Peyer's patch (tissue), 4 donors: Measurements from ENCODE around the gene FAM184A. TPM values are rescaled to one million over a fixed set of nuclear protein-coding genes. Genes with fewer than 3 reads are reported as not detected.

Source experiments
- DNase-seq, 3 donors: peaks; one replicate each; pipeline ENCODE4 v3.0.0-alpha.2; 2017 to 2019
- H3K27ac ChIP-seq, 4 donors: fragments of 200-600 bp; sonication (generic); one replicate each; pipeline ENCODE4 v1.5.1; 2016 to 2019
- H3K27me3 ChIP-seq, 2 donors: fragments of 200-600 bp; sonication (generic); one replicate each; pipeline ENCODE4 v1.5.1; 2019
- H3K36me3 ChIP-seq, 3 donors: fragments of 200-600 bp; sonication (generic); one replicate each; pipeline ENCODE4 v1.5.1; 2016 to 2019
- H3K4me1 ChIP-seq, 4 donors: fragments of 200-600 bp; sonication (generic); one replicate each; pipeline ENCODE4 v1.5.1; 2016 to 2019
- H3K4me3 ChIP-seq, 4 donors: fragments of 200-600 bp; sonication (generic); 1 replicate in 3 of 4; 2 replicates in 1 of 4; pipeline ENCODE4 v1.5.1; 2016 to 2019; ENCODE audit warnings: mild to moderate bottlenecking in 1 of 4
- H3K9me3 ChIP-seq, 4 donors: fragments of 200-600 bp; sonication (generic); one replicate each; pipeline ENCODE4 v1.5.1; 2016 to 2019; ENCODE audit warnings: mild to moderate bottlenecking in 1 of 4
- POLR2A ChIP-seq, 2 donors: fragments of 450-650 bp; IDR thresholded peaks; one replicate each; pipeline ENCODE4 v1.5.1; 2017; ENCODE audit warnings: antibody characterized with exemption in 2 of 2, mild to moderate bottlenecking in 2 of 2, moderate library complexity in 2 of 2
- small RNA-seq, 2 donors: library from RNA; depleted of rRNA; stranded (forward); fragments of <200 nt; gene quantifications; one replicate each; pipeline ENCODE3, GENCODE V24; 2016
- total RNA-seq, 4 donors: library from RNA; depleted of rRNA; stranded (reverse); fragments of >200 nt; gene quantifications; one replicate each; pipeline ENCODE4 v1.1.0, GENCODE V29; 2016
- TF ChIP-seq, protein P1 (sequence below), 6 experiments: fragments of 450-650 bp in 4 of 6; fragments of 200-600 bp in 2 of 6; sonication (generic) in 1 of 6; IDR thresholded peaks; one replicate each; pipeline ENCODE4 v1.5.1; 2017 to 2019; ENCODE audit warnings: antibody characterized with exemption in 6 of 6, mild to moderate bottlenecking in 3 of 6, moderate library complexity in 1 of 6

FAM184A gene
- total RNA-seq, 4 donors from 2014 or later: 2.7 to 11.9 (median 8.8) TPM

DNA sequence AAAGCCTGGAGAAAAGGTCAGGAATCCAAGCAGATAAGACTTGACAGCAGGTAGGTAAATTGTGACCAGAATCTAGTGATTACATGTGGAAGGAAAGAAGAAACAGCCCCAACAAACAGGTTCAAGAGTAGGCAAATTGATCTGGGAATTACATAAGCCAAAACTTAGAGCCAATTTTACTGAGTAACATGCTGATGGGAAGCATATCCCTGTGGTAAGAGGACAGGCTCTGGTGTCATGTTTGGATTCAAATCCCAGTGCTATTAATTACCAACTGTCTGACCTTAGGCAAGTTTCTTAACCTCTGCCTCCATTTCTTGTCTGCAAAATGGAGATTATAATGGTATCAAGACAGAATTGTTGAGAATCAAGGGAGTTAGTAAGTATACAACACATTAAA is 163.9 kb downstream of the FAM184A start:
- Histone ChIP-seq H3K4me1 (no peaks in the 10 kb centered on the region), H3K9me3 (no peaks in the 10 kb centered on the region), H3K4me3 (no peak overlapping the region), H3K27me3 (no peaks in the 10 kb centered on the region), H3K36me3 (peaks cover 0 to 77% (median 0%) of the 10 kb centered on the region in 3 donors), H3K27ac (no peak overlapping the region)
- TF ChIP-seq, protein P1, sequence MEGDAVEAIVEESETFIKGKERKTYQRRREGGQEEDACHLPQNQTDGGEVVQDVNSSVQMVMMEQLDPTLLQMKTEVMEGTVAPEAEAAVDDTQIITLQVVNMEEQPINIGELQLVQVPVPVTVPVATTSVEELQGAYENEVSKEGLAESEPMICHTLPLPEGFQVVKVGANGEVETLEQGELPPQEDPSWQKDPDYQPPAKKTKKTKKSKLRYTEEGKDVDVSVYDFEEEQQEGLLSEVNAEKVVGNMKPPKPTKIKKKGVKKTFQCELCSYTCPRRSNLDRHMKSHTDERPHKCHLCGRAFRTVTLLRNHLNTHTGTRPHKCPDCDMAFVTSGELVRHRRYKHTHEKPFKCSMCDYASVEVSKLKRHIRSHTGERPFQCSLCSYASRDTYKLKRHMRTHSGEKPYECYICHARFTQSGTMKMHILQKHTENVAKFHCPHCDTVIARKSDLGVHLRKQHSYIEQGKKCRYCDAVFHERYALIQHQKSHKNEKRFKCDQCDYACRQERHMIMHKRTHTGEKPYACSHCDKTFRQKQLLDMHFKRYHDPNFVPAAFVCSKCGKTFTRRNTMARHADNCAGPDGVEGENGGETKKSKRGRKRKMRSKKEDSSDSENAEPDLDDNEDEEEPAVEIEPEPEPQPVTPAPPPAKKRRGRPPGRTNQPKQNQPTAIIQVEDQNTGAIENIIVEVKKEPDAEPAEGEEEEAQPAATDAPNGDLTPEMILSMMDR (IDR thresholded peaks at IDR 0.05): no peak
- TF ChIP-seq POLR2A (IDR thresholded peaks at IDR 0.05): no peak
- no peak for DNase-seq

DNA sequence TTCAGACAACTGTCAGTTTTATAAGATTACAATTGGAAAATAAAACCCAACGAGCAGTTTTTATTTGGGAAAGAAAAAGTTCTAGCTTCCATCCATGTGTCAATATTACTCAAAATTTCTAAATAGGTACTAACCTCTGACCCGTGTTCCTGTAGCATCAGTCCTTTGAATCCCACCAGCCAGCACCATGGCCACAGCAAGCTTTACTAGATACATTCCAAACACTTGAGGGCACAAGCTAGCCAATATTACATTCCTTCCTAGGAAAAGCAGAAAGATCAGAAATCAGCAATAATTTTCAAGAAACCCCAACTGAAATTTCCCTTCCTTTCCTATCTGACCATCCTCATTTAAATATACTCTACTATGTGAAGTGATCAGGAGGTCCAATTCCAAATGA is 165.3 kb downstream of the FAM184A start:
- H3K27ac ChIP-seq: no peak overlapping the region
- no peaks in the 10 kb centered on the region for H3K9me3 ChIP-seq
- TF ChIP-seq, protein P1 (IDR thresholded peaks at IDR 0.05): no peak
- TF ChIP-seq POLR2A (IDR thresholded peaks at IDR 0.05): no peak
- peaks cover 0 to 84% (median 0%) of the 10 kb centered on the region in 3 donors for H3K36me3 ChIP-seq
- no peak overlapping the region for H3K4me3 ChIP-seq
- no peaks in the 10 kb centered on the region for H3K4me1 ChIP-seq
- H3K27me3 ChIP-seq: no peaks in the 10 kb centered on the region
- DNase-seq: no peak

DNA sequence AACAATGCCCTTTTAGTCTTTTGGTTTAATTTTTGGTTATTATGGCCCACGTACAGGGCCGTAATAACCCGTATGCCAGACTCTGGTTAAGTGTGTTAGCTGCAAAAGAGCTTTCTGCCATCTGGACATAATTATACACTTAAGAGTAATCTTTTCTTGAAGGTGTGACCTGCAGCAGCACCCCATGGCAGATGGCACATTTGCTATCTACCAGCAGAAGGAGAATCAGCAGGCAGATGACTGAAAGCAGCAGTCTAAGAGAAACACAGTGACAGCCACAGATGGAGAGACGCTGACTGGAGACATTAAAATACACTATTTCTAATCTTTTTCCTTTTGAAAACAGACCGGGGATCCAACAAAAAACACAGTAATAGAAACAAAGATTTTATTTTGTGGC is 165.8 kb downstream of the FAM184A start:
- DNase-seq: no peak
- TF ChIP-seq POLR2A (IDR thresholded peaks at IDR 0.05): no peak
- TF ChIP-seq, protein P1 (IDR thresholded peaks at IDR 0.05): no peak

More for the DNA sequence above, 165.8 kb downstream of the FAM184A start:
- Histone ChIP-seq H3K4me1 (no peaks in the 10 kb centered on the region), H3K27me3 (no peaks in the 10 kb centered on the region), H3K4me3 (no peak overlapping the region), H3K36me3 (peaks cover 0 to 86% (median 0%) of the 10 kb centered on the region in 3 donors), H3K9me3 (no peaks in the 10 kb centered on the region), H3K27ac (no peak overlapping the region)

Small RNA genes within 50 kb of the gene (small RNA-seq; reads per million reads assigned to genes)
- 0 to 0.06 reads per million in 2 donors for gene MIR548B
- 0 reads per million in 2 donors for gene RF00019

Other genes starting within 250 kb of the FAM184A start
- gene ASF1A, start 184.5 kb downstream of the FAM184A start, total RNA-seq: 10 to 100 TPM in 1 of 4 donors, 1 to 10 TPM in 3; 5.5 to 14.0 (median 8.0) TPM
- 10 to 100 TPM; 17.3 to 38.8 (median 23.0) TPM for gene MCM9, start 143.5 kb downstream of the FAM184A start, total RNA-seq